HUES6 (cell line): Measurements from ENCODE around the gene TPBGL.

Source experiments
- H3K27ac ChIP-seq: 2 replicates; pipeline ENCODE4 v1.7.0; 2013; ENCODE audit warnings: low read depth, mild to moderate bottlenecking, low read length, inconsistent platforms
- H3K27me3 ChIP-seq: 2 replicates; pipeline ENCODE4 v1.6.1; 2013; ENCODE audit warnings: low read length; ENCODE audit not compliant: control insufficient read depth, insufficient read depth
- H3K36me3 ChIP-seq: 2 replicates; pipeline ENCODE4 v1.6.1; 2013; ENCODE audit warnings: low read length; ENCODE audit not compliant: control insufficient read depth, insufficient read depth
- H3K4me1 ChIP-seq: 2 replicates; pipeline ENCODE4 v1.6.1; 2013; ENCODE audit warnings: low read length; ENCODE audit not compliant: control insufficient read depth, insufficient read depth
- H3K4me3 ChIP-seq: 2 replicates; pipeline ENCODE4 v1.5.1; 2013; ENCODE audit warnings: low read depth, low read length
- H3K9ac ChIP-seq: one replicate; pipeline ENCODE4 v1.6.1; 2013; ENCODE audit warnings: mild to moderate bottlenecking, low read length
- H3K9me3 ChIP-seq: 2 replicates; pipeline ENCODE4 v1.6.1; 2013; ENCODE audit warnings: low read depth, low read length; ENCODE audit not compliant: control insufficient read depth, insufficient read depth

The TPBGL gene

DNA sequence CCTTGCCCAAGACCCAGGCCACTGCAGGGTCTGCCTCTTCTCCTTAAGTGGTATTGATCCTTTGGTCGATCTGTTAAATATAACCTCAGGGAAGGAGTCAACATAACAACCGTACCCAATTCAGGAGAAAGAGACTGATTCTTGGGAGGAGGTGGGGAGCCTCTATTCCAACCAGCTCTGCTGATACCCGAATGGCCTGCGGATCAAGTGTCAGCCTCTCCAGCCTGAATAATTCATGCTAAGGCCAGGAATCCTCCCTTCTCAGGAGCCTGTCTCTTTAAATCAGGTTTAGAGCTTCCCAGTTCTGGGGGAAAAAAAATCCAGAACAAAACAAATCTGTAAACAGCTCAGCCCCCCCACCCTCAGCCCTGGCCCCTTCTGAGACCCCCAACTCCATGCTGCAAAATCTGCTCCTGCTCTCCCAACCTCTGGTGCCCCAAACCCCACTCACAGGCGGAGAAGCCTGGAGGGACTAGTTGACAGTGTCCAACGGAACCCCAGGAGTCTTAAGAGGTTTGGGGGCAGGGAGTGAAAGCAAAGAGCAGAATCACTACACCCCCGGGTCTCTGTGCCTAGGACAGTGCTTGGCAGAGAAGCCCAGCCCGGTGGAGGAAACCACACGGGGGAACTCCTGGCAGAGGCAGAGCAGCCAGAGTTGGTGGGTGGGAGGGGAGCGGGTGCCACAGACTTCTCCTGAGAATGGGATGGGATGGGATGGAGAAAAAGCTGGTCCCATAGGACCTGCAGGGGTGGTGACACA, 863 bp upstream of the TPBGL start:
- Histone ChIP-seq H3K27me3 (peaks cover 79% of the 10 kb centered on the region), H3K36me3 (no peaks in the 10 kb centered on the region; the same call in 1 of the 2 replicates), H3K9ac (no peak overlapping the region), H3K9me3 (no peaks in the 10 kb centered on the region), H3K27ac (no peak overlapping the region), H3K4me3 (peak overlapping the region; percentile 70), H3K4me1 (peaks cover 12% of the 10 kb centered on the region)

DNA sequence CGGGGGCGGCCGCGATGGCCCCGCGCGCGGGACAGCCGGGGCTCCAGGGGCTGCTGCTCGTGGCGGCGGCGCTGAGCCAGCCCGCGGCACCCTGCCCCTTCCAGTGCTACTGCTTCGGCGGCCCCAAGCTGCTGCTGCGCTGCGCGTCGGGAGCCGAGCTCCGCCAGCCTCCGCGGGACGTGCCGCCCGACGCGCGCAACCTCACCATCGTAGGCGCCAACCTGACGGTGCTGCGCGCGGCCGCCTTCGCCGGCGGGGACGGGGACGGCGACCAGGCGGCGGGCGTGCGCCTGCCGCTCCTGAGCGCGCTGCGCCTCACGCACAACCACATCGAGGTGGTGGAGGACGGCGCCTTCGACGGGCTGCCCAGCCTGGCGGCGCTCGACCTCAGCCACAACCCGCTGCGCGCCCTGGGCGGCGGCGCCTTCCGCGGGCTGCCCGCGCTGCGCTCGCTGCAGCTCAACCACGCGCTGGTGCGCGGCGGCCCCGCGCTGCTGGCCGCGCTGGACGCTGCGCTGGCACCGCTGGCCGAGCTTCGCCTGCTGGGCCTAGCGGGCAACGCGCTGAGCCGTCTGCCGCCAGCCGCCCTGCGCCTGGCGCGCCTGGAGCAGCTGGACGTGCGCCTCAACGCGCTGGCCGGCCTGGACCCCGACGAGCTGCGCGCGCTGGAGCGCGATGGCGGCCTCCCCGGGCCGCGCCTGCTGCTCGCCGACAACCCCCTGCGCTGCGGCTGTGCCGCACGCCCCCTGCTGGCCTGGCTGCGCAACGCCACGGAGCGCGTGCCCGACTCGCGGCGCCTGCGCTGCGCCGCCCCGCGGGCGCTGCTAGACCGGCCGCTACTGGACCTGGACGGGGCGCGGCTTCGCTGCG, 697 bp downstream of the TPBGL start:
- Histone ChIP-seq H3K4me3 (peak overlapping the region; percentile 70), H3K36me3 (no peaks in the 10 kb centered on the region; the same call in 1 of the 2 replicates), H3K9me3 (no peaks in the 10 kb centered on the region), H3K4me1 (peaks cover 12% of the 10 kb centered on the region), H3K27me3 (peaks cover 94% of the 10 kb centered on the region), H3K27ac (no peak overlapping the region), H3K9ac (peak overlapping the region; percentile 69)

DNA sequence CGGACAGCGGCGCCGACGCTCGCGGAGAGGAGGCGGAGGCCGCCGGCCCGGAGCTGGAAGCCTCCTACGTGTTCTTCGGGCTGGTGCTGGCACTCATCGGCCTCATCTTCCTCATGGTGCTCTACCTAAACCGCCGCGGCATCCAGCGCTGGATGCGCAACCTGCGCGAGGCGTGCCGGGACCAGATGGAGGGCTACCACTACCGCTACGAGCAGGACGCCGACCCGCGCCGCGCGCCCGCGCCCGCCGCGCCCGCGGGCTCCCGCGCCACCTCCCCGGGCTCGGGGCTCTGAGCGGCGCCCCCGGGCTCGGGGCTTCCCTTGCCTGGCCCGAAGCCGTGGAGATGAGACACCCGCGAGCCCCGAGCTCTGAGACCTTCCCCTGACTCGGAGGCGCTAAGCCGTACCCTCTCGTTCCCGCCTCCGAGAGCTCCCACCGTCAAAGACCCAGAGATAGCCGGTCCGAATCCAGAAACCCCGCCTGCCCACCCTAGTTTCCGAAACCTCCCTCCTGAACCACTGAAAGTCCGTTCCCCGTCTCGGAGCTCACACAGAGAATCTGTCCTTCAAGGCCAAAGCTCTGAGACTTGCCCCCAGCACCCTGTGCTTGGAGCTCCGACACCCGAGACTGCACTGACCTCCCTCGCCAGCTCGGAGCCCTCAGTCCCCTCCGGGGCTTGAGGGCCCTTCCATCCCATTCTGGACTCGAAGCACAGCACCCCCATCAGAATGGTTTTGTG, 1.5 kb downstream of the TPBGL start:
- H3K27me3 ChIP-seq = peaks cover 92% of the 10 kb centered on the region

DNA sequence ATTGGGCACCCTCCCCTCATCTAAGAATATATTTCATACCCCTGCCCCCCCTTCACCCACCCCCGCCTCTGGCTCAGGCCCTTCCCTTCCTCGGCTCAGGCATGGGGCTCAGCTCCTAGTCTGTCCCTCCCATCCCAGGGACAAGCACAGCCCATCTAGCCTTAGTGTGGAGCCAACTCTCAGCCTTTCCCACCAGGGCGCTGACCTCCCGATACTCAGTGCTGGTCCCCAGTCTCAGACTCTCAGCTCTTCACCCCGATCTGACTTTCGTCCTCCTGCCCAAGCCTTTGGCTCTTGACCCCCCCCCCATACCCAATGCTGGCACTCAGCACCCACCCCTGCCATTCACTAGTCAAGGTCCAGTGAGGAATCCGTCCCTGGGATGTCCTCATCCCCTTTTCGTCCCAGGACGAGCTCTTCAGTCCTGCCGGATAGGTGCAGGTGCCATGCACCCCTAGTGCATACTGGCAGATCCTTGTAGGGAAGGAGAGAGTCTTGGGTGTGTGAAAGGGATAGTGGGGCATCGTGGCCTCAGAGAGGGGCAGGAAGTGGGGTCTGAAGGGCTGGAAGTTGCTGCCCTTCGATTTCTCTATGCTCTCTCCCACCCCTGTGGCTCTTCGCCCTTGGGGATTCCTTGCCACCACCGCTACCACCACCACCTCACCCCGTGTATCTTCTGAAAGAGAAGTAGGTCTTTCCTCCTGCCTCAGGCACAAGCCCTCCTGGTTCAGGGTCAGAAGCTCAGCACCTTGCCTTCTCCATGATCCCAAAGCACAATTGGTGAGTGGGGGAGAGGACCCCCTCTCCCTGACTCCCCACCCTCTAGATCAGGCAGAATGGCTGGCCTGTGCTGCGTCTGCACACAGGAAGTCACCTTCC, 2.4 kb downstream of the TPBGL start:
- Histone ChIP-seq H3K4me1 (peaks cover 12% of the 10 kb centered on the region), H3K4me3 (no peak overlapping the region), H3K27me3 (peaks cover 83% of the 10 kb centered on the region), H3K27ac (no peak overlapping the region), H3K9ac (no peak overlapping the region), H3K9me3 (no peaks in the 10 kb centered on the region), H3K36me3 (no peaks in the 10 kb centered on the region; the same call in 1 of the 2 replicates)

More for the DNA sequence above, 1.5 kb downstream of the TPBGL start:
- Histone ChIP-seq H3K9ac (no peak overlapping the region), H3K4me3 (peak overlapping the region; percentile 70), H3K36me3 (no peaks in the 10 kb centered on the region; the same call in 1 of the 2 replicates), H3K27ac (no peak overlapping the region), H3K9me3 (no peaks in the 10 kb centered on the region), H3K4me1 (peaks cover 12% of the 10 kb centered on the region)

DNA sequence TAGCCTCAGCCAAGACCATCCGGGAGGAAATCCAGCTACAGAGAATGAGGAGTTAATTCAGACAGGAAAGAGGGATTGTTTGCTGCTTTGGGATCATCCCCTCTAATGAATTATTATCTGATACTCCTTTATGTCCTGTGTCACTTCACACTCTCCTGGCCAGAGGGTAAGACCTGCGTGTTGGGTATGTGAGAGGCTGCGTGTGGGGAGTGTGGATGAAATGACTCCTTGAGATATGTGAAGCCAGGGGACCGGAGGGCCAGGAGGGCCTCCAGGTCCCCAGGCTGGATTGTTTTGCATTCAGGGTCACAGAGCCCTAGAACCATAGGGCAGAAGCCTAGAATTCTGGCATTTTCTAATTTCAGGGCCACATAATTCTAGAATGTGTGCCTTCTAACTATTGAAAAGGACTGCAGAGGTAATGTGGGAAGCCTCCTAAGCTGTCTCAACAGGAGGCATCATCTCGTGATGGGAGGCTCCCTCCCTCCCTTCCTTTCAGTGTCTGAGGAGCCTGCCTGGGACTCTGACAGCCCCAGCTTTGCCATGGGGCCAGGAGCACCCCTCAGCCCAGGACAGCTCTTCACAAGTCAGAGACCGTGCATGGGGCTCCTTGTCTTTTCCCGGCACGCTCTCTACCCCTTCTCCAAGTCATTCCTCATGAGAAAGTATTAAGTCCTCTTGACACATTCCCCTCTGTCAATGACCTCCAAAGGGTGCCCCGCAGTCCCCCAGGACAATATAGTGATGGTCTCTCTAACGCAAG, 3.7 kb downstream of the TPBGL start:
- H3K36me3 ChIP-seq = no peaks in the 10 kb centered on the region
- H3K27me3 ChIP-seq = peaks cover 70% of the 10 kb centered on the region
- H3K27ac ChIP-seq = no peak overlapping the region
- no peak overlapping the region for H3K9ac ChIP-seq
- no peaks in the 10 kb centered on the region for H3K9me3 ChIP-seq
- peaks cover 13% of the 10 kb centered on the region for H3K4me1 ChIP-seq
- H3K4me3 ChIP-seq = no peak overlapping the region

DNA sequence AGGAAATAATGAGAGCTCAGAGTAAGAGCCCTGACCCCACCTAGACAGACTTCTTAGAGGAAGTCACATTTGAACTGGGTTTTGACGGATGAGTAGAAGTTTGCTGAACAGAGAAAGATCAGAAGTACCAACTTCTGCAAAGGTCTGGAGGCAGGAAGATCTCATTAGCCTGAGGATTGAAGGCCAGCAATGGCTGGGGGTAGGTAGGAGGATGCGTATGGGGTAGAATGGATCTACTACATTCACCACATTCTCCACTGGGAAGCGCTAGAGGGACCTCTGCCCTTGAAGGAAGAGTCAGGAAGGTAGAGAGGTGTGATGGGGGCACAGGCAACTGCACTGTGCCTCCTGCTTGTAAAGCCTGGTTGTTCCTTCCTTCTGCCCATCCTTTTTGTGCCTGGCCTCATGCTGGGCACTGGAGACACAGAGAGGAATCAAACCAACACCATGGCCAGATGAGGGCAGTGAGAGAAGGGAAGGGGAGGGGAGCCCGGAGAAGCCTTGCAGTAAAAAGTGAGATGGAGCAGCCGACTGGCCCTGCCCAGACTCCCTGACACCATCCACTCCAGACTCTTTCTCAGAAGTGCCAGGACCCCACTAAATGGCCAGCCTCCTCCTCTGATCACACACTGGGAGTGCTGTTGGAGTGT, 4.9 kb downstream of the TPBGL start:
- 0 out of 2 replicates have a peak, but pooled peaks cover 3% of the 10 kb centered on the region for H3K4me1 ChIP-seq
- no peaks in the 10 kb centered on the region for H3K36me3 ChIP-seq
- H3K27ac ChIP-seq = no peak overlapping the region
- H3K9ac ChIP-seq = no peak overlapping the region
- H3K4me3 ChIP-seq = no peak overlapping the region
- H3K27me3 ChIP-seq = peaks cover 65% of the 10 kb centered on the region
- H3K9me3 ChIP-seq = no peaks in the 10 kb centered on the region

DNA sequence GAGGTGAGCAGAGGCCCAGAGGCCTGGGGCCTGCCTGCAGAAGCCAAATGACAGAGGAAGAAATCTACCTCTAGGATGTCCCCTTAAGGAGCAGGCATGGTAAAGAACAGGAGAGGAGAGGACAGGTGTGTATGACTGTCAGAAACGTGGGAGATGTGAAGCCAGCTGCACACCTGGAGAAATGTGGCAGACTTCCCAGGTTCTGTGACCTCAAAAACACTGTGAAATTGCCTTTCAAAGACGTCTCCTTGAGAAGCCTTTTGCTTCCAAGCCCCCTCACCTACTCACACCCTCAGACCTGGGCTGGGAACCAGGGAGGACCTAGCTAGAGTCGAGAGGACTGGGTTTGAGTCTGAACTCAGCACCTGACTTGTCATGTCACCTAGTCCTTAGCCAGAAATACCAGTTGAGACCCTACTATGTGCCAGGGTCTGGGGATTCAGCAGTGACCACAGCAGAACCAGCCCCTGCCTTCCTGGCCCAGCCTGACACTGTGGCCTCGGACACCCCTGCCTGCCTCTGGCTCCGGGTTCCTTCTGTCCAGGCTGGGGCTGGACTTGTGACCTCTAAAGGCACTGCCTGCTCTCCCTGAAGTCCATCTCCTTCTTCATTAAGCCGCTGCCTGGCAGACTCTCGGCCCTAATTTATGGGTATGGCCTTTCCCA, 5.6 kb downstream of the TPBGL start:
- Histone ChIP-seq H3K9ac (no peak overlapping the region), H3K9me3 (no peaks in the 10 kb centered on the region), H3K27me3 (peaks cover 59% of the 10 kb centered on the region), H3K36me3 (no peaks in the 10 kb centered on the region), H3K27ac (no peak overlapping the region), H3K4me1 (0 out of 2 replicates have a peak, but pooled peaks cover 3% of the 10 kb centered on the region), H3K4me3 (no peak overlapping the region)

DNA sequence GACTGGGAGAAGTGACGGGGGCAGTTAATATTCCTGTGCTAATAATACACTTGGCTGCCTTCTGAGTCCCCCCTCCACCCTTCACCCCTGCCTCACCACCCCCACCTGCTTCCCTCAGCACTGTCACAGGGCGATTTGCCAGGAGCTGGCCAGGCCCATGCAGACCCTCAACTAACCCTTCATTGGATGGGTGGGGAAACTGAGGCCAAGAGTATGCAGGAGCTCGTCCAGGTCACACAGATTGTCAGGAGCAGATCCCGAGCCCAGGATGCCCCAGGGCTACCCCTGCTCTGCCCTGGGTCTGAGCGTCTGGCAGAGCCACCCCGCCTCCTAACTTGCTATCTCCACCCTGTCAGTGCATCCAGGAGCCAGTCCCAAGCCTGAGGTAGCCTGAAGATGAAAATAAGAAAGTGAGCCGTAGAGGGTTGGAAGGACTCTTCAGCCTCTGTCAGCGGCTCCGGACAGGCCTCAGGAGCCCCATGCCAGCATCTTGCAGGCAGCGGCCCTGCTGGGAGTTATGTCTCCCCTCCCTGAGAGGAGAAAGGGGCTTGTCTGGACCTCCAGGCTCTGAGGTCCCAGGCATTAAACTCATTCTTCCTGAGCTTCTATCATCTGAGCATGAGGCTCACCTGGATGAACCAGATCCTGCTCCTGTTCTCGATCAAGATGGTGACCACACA, 6.2 kb downstream of the TPBGL start:
- H3K27me3 ChIP-seq = peaks cover 53% of the 10 kb centered on the region
- H3K36me3 ChIP-seq = no peaks in the 10 kb centered on the region
- no peak overlapping the region for H3K9ac ChIP-seq
- H3K27ac ChIP-seq = no peak overlapping the region
- 0 out of 2 replicates have a peak, but pooled peaks cover 3% of the 10 kb centered on the region for H3K4me1 ChIP-seq
- no peak overlapping the region for H3K4me3 ChIP-seq
- no peaks in the 10 kb centered on the region for H3K9me3 ChIP-seq

DNA sequence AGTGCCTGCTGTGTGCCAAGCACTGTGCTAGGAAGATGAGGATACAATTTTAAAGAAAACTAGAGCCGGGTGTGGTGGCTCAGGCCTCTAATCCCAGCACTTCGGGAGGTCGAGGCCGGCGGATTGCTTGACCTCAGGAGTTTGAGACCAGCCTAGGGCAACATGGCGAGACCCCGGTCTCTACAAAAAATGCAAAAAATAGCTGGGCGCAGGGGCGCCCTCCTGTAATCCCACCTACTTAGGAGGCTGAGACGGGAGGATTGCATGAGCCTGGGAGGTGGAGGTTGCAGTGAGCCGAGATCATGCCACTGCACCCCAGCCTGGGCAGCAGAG, 8.3 kb downstream of the TPBGL start:
- Histone ChIP-seq H3K9ac (no peak overlapping the region), H3K27ac (no peak overlapping the region), H3K4me3 (no peak overlapping the region), H3K9me3 (peaks cover 5% of the 10 kb centered on the region), H3K27me3 (peaks cover 32% of the 10 kb centered on the region), H3K4me1 (0 out of 2 replicates have a peak, but pooled peaks cover 3% of the 10 kb centered on the region), H3K36me3 (no peaks in the 10 kb centered on the region)
